ENCODE results near the gene CHID1.

DNA sequence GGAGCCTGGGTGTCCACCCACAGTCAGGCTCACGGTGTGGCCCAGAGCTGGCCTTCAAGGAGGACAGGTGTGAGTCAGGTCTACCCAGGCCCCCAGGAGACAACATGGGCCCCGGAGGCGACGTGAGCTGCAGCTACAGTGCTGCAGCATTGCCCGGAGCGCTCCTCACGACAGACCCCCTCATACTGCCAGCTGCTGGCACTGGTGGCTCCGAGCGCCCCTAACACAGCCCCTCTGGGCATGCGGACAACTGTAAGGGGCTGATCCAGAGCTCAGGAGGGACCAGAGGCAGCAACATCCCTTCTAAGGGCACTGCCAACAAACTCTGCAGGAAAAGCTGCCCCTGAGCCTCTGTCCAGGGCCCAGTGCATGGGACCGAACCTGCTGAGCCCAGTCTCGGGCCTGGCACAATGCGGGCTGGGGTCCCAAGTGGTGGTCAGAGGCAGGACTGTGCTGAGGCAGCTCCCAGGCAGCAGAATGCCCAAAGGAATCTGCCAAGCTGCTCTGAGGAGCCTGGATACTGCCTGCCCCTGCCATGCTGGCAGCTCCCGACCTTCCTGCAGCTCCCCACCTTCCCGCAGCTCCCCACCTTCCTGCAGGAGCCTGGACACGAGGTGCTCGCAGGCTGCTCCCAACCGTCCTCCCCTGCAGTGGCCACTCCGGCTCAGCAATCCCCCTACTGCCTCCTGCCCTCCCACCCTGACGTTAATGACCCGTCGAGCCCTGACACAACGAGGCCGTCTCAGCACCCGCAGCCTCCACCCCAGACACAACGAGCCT lies 15.1 kb downstream of the CHID1 start:
- TF ChIP-seq, protein P1, sequence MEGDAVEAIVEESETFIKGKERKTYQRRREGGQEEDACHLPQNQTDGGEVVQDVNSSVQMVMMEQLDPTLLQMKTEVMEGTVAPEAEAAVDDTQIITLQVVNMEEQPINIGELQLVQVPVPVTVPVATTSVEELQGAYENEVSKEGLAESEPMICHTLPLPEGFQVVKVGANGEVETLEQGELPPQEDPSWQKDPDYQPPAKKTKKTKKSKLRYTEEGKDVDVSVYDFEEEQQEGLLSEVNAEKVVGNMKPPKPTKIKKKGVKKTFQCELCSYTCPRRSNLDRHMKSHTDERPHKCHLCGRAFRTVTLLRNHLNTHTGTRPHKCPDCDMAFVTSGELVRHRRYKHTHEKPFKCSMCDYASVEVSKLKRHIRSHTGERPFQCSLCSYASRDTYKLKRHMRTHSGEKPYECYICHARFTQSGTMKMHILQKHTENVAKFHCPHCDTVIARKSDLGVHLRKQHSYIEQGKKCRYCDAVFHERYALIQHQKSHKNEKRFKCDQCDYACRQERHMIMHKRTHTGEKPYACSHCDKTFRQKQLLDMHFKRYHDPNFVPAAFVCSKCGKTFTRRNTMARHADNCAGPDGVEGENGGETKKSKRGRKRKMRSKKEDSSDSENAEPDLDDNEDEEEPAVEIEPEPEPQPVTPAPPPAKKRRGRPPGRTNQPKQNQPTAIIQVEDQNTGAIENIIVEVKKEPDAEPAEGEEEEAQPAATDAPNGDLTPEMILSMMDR (conservative IDR thresholded peaks at IDR 0.05 in 1 of 2, IDR thresholded peaks at IDR 0.05 in 1 of 2; ENCODE audit: low read depth in 1 of 2, low read length in 2 of 2): no peak
- no peak for TF ChIP-seq EZH2 (IDR thresholded peaks at IDR 0.05; ENCODE audit: low read length, missing control alignments)
